H1 (cell line): Measurements from ENCODE around the gene ANK3. TPM values are rescaled to one million over a fixed set of nuclear protein-coding genes. Genes with fewer than 3 reads are reported as not detected.

Experiments
- BCL11A ChIP-seq, 2 experiments: IDR thresholded peaks; one replicate each; pipeline ENCODE4 v1.6.1; 2011; ENCODE audit warnings: low read depth in 2 of 2, low read length in 2 of 2, mild to moderate bottlenecking in 2 of 2
- CHD7 ChIP-seq: fragments of 300-600 bp; sonication (generic); IDR thresholded peaks from 2 replicates; pipeline ENCODE4 v1.7.1; 2012; ENCODE audit warnings: low read length, moderate library complexity, mild to moderate bottlenecking, inconsistent platforms; ENCODE audit not compliant: insufficient replicate concordance
- RBBP5 ChIP-seq: IDR thresholded peaks from 2 replicates; pipeline ENCODE4 v1.7.1; 2012; ENCODE audit warnings: low read depth, mild to moderate bottlenecking, inconsistent platforms, low read length, moderate library complexity, borderline replicate concordance
- RFX5 ChIP-seq: IDR thresholded peaks from 2 replicates; pipeline ENCODE4 v1.6.1; 2011; ENCODE audit warnings: low read depth, low read length, improper control_type of control experiment, borderline replicate concordance
- SIN3A ChIP-seq, 2 experiments: IDR thresholded peaks in 1 of 2; conservative IDR thresholded peaks in 1 of 2; 2 replicates each; pipeline ENCODE4 v1.6.1; 2011 to 2012; ENCODE audit warnings: low read length in 2 of 2, improper control_type of control experiment in 1 of 2, low read depth in 1 of 2, mild to moderate bottlenecking in 1 of 2
- SIRT6 ChIP-seq: IDR thresholded peaks from one replicate; pipeline ENCODE4 v1.7.1; 2012; ENCODE audit warnings: low read length, inconsistent platforms
- TCF12 ChIP-seq: IDR thresholded peaks from 2 replicates; pipeline ENCODE4 v1.6.1; 2011; ENCODE audit warnings: low read depth, mild to moderate bottlenecking, low read length
- polyA plus RNA-seq, 7 experiments: library from polyadenylated mRNA; depleted of rRNA in 3 of 7; stranded (reverse) in 5 of 7; unstranded in 2 of 7; fragments of >200 nt in 5 of 7; fragments of 200-250 nt in 2 of 7; gene quantifications; 1 replicate in 5 of 7; 2 replicates in 1 of 7; 4 replicates in 1 of 7; pipeline versions ENCODE4 v1.2.1 to v1.2.3, GENCODE V29; 2011 to 2013; ENCODE audit warnings: missing spikeins in 2 of 7, mixed read lengths in 2 of 7
- total RNA-seq: library from RNA; stranded (reverse); fragmentation: NEBNext Ultra II Directional; extraction: Animal tissue kit (Norgen Biotek cat#: 25700); gene quantifications from 2 replicates; pipeline ENCODE4 v1.2.1, GENCODE V29; 2021

ANK3 gene
- total and polyA plus RNA-seq, 2 of the 8 experiments (the other 6 are each of a cell fraction or from before 2014, with no cell fraction given), result 18.1 to 67.9 TPM

GRCh38 chr10:60122190-60122589 is 267.5 kb downstream of the ANK3 start (continued):
- no peak for TF ChIP-seq CHD7
- TF ChIP-seq RBBP5, result no peak
- TF ChIP-seq RFX5, result no peak
- TF ChIP-seq TCF12, result no peak
- TF ChIP-seq SIN3A (conservative IDR thresholded peaks at IDR 0.05 in 1 of 2, IDR thresholded peaks at IDR 0.05 in 1 of 2; ENCODE audit: low read depth in 1 of 2, low read length in 2 of 2), result no peak
- no peak for TF ChIP-seq SIRT6
- no peak for TF ChIP-seq BCL11A (IDR thresholded peaks at IDR 0.05; ENCODE audit: low read depth in 2 of 2, low read length in 2 of 2)
- TF ChIP-seq, all 59 proteins: peak for 0
